ENCODE data around the gene SLCO2A1.

SLCO2A1 gene

GRCh38 chr3:134035836-134036235 is 6.1 kb upstream of the SLCO2A1 start:
- no peak for DNase-seq (ENCODE audit: low read depth in 1 of 2, low spot score in 1 of 2)

- DNase-seq (ENCODE audit: low read depth in 1 of 2, low spot score in 1 of 2), result no peak
Measured at GRCh38 chr3:134034005-134034785, 4.5 kb upstream of the SLCO2A1 start.

- no peak for DNase-seq (ENCODE audit: low read depth in 1 of 2, low spot score in 1 of 2)
Measured at GRCh38 chr3:134033315-134033996, 3.7 kb upstream of the SLCO2A1 start.

DNA sequence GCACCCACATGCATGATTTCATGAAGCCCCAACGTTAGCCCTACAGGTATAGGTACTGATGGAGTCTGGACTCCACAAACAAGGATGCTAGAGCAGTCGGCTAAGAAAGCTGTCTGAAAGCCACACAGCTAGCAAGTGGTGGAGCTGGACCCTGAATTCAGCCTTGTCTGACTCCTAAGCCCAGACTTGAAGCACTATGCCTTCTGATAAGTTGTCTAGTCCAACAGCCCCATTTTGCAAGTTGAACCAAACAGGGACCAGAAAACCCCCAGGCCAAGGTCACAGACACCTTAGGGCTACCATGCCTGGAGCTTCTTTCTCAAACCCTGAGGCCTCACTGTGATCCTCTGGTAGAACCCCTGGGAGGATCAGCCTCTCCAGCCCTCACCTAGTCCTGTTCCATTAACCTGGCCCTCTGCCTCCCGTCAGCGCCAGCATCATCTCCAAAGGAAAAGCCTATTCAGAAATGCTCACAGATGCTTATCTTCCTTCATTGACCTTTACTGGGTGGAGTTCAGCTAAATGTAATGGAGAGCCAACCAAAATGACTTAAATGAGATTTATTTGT is 1.7 kb upstream of the SLCO2A1 start:
- DNase-seq (ENCODE audit: low read depth in 1 of 2, low spot score in 1 of 2), result no peak

DNA sequence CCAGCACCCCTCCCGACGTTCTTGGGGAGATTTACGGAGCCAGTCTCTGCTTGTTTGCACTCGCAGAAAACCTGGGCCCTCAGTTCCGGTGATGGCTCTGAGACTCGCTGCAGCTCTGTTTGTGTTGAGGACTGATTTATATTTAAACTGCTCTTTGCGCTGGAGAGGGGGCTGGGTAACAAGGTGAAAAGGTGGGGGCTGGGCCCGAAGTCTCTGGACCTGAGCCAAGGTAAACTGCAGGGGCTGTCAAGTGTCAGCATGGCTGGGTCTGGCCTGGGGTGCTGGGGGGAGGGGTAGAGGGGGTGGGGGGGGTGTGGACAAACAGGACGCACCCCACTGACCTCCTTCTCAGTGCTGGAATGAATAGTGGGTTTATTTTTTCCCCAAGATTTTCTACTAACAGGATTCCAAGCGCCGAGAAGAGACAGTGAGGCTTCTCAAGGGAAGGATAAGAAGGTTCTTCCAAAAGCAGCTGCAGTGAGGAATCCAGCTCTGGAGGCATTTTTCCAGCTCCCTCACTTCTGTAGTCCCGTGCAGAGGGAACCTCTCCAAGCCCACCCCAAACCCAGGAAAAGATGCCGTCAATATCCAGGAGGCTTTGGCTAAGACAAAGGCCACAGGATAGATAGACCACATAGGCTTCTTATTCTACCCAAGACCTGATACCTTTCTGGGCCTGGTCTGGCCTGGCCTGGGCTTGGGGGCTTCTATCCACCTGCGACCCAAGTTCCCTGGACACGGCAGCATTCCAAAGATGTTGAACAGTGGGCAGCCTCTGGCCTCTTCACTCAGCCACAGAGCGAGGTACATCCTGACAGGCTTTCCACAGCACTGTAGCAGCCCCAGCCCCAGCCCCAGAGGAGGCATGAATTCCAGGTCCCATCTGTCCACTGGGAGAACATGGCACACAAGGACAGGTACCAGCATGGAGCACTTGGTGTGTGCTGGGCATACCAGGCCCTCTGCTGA is 938 bp upstream of the SLCO2A1 start:
- DNase-seq (ENCODE audit: low read depth in 1 of 2, low spot score in 1 of 2), result no peak

DNA sequence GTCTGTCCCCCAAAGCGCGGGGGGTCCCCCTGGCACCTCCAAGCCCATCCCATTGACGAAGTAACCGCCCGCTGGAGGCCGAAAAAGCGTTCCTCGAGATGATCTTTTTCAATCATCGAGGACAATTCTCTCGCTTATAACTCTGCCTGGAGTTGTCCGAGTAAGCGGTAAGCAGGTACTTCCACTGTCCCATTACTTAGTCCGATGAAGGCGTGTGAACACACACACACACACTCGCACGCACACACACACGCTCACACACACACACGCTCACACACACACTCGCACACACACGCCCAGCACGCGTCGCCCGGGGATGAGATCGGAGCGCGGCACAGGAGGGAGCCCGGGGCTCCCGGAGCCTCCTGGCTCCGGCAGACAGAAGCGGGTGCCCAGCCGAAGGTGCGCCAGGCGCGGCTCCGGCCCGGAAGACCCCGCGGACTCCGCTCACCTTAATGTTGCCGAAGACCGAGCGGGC is 430 bp downstream of the SLCO2A1 start:
- no peak for DNase-seq (ENCODE audit: low read depth in 1 of 2, low spot score in 1 of 2)

GRCh38 chr3:134028486-134029255 is 1.1 kb downstream of the SLCO2A1 start:
- no peak for DNase-seq (ENCODE audit: low read depth in 1 of 2, low spot score in 1 of 2)

DNA sequence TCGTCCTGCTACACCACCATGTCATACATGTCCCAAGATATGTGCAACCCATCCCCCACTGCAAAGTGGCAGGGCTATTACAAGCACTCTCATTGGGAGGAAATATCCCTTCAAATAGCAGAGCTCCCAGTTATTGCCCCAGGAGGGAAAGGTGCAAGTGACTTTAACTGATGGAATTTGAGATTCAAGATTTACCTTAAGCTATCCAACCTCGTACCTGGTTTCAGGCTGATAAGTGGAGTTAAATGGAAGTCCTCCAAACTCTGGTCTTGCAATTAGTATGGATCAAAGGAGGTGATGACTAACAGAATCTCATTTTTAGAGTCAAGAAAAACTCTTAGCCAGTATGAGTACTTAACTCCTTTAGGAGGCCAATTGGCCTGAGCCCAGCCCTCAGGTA is 2.1 kb downstream of the SLCO2A1 start:
- no peak for DNase-seq (ENCODE audit: low read depth in 1 of 2, low spot score in 1 of 2)

- DNase-seq (ENCODE audit: low read depth in 1 of 2, low spot score in 1 of 2), result no peak
Measured at GRCh38 chr3:134020135-134020680, 9.5 kb downstream of the SLCO2A1 start.

DNA sequence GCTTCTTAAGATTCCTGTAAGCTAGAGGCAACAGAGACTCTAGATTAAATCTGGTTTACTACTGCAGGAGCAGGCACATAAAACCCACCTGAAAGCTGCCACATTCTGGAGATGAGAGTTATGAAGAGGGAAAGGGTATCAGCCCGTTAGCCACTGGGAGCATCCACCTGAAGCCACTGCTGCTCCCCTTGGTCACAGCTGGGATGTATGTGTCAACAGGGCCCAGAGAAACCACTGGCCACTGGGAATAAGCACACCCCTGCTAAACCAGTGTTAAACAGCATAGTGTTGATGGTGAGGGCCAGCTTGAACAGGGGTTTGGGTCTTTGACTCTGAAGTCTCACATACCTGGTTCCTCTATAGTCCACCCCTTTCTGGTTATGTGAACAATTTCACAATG is 10.9 kb downstream of the SLCO2A1 start:
- DNase-seq (ENCODE audit: low read depth in 1 of 2, low spot score in 1 of 2), result no peak

DNA sequence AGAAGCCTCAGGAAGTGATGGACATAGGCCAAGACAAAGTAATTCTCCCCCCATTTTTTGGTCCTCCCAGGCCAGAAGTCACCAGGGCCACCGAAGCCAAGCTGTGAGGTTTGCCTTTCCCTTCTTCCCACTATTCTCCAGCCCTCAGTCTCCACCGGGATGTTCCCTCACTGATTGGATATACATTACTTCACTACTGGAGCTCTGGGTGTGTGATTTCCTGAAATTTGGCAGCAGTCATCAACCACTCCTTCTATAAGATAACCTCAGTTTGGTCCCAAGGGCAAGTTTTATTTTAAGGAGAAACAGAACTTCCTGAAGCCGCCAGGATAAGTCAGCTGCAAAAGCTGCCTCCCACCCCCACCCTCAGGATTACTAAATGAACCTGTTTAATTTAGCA is 11.3 kb downstream of the SLCO2A1 start:
- no peak for DNase-seq (ENCODE audit: low read depth in 1 of 2, low spot score in 1 of 2)

- no peak for DNase-seq (ENCODE audit: low read depth in 1 of 2, low spot score in 1 of 2)
Measured at GRCh38 chr3:134017490-134017889, 12.2 kb downstream of the SLCO2A1 start.

DNA sequence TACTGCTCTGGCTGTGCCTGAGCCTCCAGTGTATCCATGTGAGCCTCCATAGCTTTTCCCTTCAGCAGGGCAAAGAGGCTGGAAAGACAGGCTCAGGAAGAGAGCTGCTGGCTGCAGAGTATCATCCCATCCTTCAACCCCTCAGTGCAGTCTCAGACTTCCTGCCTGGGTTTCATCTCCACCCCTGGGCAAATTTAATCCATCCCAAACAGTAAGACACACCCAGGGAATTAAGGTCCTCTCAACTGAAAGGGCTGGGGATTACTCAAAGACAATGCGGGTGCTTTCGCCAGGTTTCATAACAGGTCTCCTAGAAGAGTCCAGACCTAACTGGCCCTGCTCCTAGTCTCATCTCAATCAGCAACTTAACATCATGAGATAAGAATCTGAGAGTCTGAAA is 15.5 kb downstream of the SLCO2A1 start:
- no peak for DNase-seq (ENCODE audit: low read depth in 1 of 2, low spot score in 1 of 2)

- no peak for DNase-seq (ENCODE audit: low read depth in 1 of 2, low spot score in 1 of 2)
Measured at GRCh38 chr3:134013280-134013679, 16.4 kb downstream of the SLCO2A1 start.

- no peak for DNase-seq (ENCODE audit: low read depth in 1 of 2, low spot score in 1 of 2)
Measured at GRCh38 chr3:134009345-134010000, 20.3 kb downstream of the SLCO2A1 start.

DNA sequence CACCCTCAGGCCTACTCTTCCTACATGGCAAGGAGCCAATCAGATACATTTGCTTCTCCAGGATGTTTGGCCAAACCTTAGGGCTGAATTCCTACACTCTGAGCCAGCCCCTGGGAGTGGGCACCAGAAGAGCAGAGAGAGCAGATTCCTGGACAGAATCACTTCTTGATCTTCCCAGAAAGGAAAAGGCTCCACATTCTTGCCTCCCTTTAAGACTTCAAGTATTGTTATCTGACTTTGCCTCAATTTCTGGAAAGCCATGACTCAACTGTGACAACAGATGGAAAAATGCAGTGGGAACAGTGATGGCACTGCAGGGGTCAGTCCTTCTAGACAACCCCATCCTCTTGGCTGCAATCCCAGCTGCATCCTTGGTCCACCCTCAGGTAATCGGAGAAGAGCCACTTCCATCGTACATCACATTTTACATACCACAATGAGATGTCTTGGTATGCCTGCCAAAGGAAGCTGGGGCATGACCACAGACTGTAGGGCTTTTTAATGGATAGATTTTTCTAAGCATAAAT is 21.0 kb downstream of the SLCO2A1 start:
- no peak for DNase-seq (ENCODE audit: low read depth in 1 of 2, low spot score in 1 of 2)

- DNase-seq (ENCODE audit: low read depth in 1 of 2, low spot score in 1 of 2), result no peak
Measured at GRCh38 chr3:134007819-134008218, 21.9 kb downstream of the SLCO2A1 start.

DNA sequence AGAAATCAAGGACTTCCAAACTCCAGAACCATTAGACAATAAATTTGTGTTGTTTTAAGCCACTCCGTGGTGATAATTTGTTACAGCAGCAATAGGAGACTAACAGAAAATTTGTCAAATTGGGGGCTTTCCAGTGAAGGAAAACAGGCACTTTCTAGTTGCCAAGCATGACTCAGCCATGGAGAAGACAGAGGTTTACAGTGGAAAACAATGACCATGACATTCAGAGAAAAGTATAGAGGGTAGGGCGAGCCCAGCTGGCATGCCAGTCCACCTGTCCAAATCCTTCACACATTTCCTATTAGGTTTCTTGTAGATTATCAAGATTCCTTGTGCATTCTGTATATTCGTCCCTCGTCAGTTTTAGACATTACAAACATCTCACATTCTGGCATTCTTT is 24.9 kb downstream of the SLCO2A1 start:
- DNase-seq (ENCODE audit: low read depth in 1 of 2, low spot score in 1 of 2), result no peak

GRCh38 chr3:134003066-134003465 is 26.7 kb downstream of the SLCO2A1 start:
- no peak for DNase-seq (ENCODE audit: low read depth in 1 of 2, low spot score in 1 of 2)

All from activated CD4-positive, alpha-beta T cell treated with anti-CD3 and anti-CD28 coated beads, Interleukin-2, amount 50 U/mL, for 24 hours (primary cell).